ENCODE measurements around the gene FOXF1. TPM values are rescaled to one million over a fixed set of nuclear protein-coding genes. Genes with fewer than 3 reads are reported as not detected.

The FOXF1 gene
- total and polyA plus RNA-seq, 8 donors = 15.7 to 37.9 (median 22.3) TPM

- 10 to 17% (median 11%) methylated on average over 33 to 34 of the region's 34 CpGs for WGBS, 5 donors
- Histone ChIP-seq H3K27me3 (peaks cover 10 to 90% (median 77%) of the 10 kb centered on the region in 3 donors), H3K36me3 (no peaks in the 10 kb centered on the region), H3K4me3 (peak overlapping the region; percentile 22 to 48 (median 38)), H3K9me3 (no peaks in the 10 kb centered on the region), H3K27ac (peak overlapping the region; percentile 79 to 99 (median 91)), H3K4me1 (peaks cover 0 to 47% (median 17%) of the 10 kb centered on the region in 4 donors)
- peak in 1 of 2 donors; percentile 14 for DNase-seq
- intact Hi-C loops (cut with DNase I; ENCODE audit: low total_unique reads) = no loop called here
- TF ChIP-seq POLR2A (IDR thresholded peaks at IDR 0.05) (no peak), POLR2AphosphoS5 (IDR thresholded peaks at IDR 0.05) (no peak), EP300 (IDR thresholded peaks at IDR 0.05) (no peak), CTCF (IDR thresholded peaks at IDR 0.05) (no peak)
Observed at GRCh38 chr16:86496262-86496928, 13.9 kb upstream of the FOXF1 start.

GRCh38 chr16:86496929-86497461 is 13.3 kb upstream of the FOXF1 start:
- H3K27me3 ChIP-seq = peaks cover 10 to 91% (median 83%) of the 10 kb centered on the region in 3 donors
- peak overlapping the region; percentile 46 to 99 (median 91) for H3K27ac ChIP-seq
- 5 to 17% (median 6%) methylated on average over 9 to 45 of the region's 45 CpGs for WGBS, 5 donors
- H3K4me1 ChIP-seq = peaks cover 0 to 49% (median 15%) of the 10 kb centered on the region in 4 donors
- H3K9me3 ChIP-seq = no peaks in the 10 kb centered on the region
- H3K36me3 ChIP-seq = no peaks in the 10 kb centered on the region
- peak in 1 of 2 donors; percentile 64 for DNase-seq
- intact Hi-C loops (cut with DNase I; ENCODE audit: low total_unique reads) = no loop called here
- TF ChIP-seq POLR2A (IDR thresholded peaks at IDR 0.05) (no peak), EP300 (IDR thresholded peaks at IDR 0.05) (no peak), CTCF (IDR thresholded peaks at IDR 0.05) (no peak), POLR2AphosphoS5 (IDR thresholded peaks at IDR 0.05) (no peak)
- peak overlapping the region; percentile 31 to 48 (median 44) for H3K4me3 ChIP-seq

- TF ChIP-seq CTCF (IDR thresholded peaks at IDR 0.05) (no peak), POLR2A (IDR thresholded peaks at IDR 0.05) (no peak), EP300 (IDR thresholded peaks at IDR 0.05) (no peak), POLR2AphosphoS5 (IDR thresholded peaks at IDR 0.05) (no peak)
- WGBS, 5 donors = 4 to 26% (median 9%) methylated on average over 9 to 44 of the region's 44 CpGs
- intact Hi-C loops (cut with DNase I; ENCODE audit: low total_unique reads) = no loop called here
- peaks cover 0 to 46% (median 12%) of the 10 kb centered on the region in 4 donors for H3K4me1 ChIP-seq
- peak overlapping the region; percentile 83 to 99 (median 91) for H3K27ac ChIP-seq
- H3K4me3 ChIP-seq = peak overlapping the region; percentile 31 to 48 (median 44)
- peak in 1 of 2 donors; percentile 52 for DNase-seq
- H3K27me3 ChIP-seq = peaks cover 10 to 97% (median 89%) of the 10 kb centered on the region in 3 donors
- H3K9me3 ChIP-seq = no peaks in the 10 kb centered on the region
- no peaks in the 10 kb centered on the region for H3K36me3 ChIP-seq
Observed at GRCh38 chr16:86497551-86498021, 12.7 kb upstream of the FOXF1 start.

- 5 to 7% (median 6%) methylated on average over 20 to 29 of the region's 29 CpGs for WGBS, 5 donors
- H3K4me1 ChIP-seq = peaks cover 0 to 40% (median 10%) of the 10 kb centered on the region in 4 donors
- H3K9me3 ChIP-seq = no peaks in the 10 kb centered on the region
- H3K36me3 ChIP-seq = no peaks in the 10 kb centered on the region
- peak in 1 of 2 donors; percentile 45 for DNase-seq
- intact Hi-C loops (cut with DNase I; ENCODE audit: low total_unique reads) = no loop called here
- peak overlapping the region; percentile 31 to 48 (median 44) for H3K4me3 ChIP-seq
- H3K27ac ChIP-seq = peak overlapping the region; percentile 83 to 99 (median 91)
- TF ChIP-seq CTCF (IDR thresholded peaks at IDR 0.05) (no peak), EP300 (IDR thresholded peaks at IDR 0.05) (no peak), POLR2AphosphoS5 (IDR thresholded peaks at IDR 0.05) (no peak), POLR2A (IDR thresholded peaks at IDR 0.05) (no peak)
- H3K27me3 ChIP-seq = peaks cover 10 to 100% (median 95%) of the 10 kb centered on the region in 3 donors
Observed at GRCh38 chr16:86498155-86498670, 12.1 kb upstream of the FOXF1 start.
